Uterus (tissue), 4 donors: ENCODE results near the gene NAAA. TPM values are rescaled to one million over a fixed set of nuclear protein-coding genes. Genes with fewer than 3 reads are reported as not detected.

Experiments used
- DNase-seq, 2 donors: peaks; one replicate each; pipeline ENCODE4 v3.0.0-alpha.2; 2019 to 2020
- H3K27ac ChIP-seq, 2 donors: fragments of 200-600 bp; sonication (generic); 1 replicate in 1 of 2; 2 replicates in 1 of 2; pipeline ENCODE4 v1.5.1; 2016 to 2018
- H3K27me3 ChIP-seq, 2 donors: fragments of 200-600 bp; sonication (generic); one replicate each; pipeline ENCODE4 v1.5.1; 2018 to 2019; ENCODE audit warnings: control low read depth in 1 of 2
- H3K36me3 ChIP-seq, 2 donors: fragments of 200-600 bp; sonication (generic); one replicate each; pipeline ENCODE4 v1.5.1; 2019; ENCODE audit warnings: control low read depth in 1 of 2
- H3K4me1 ChIP-seq, 2 donors: fragments of 200-600 bp; sonication (generic); one replicate each; pipeline ENCODE4 v1.5.1; 2018 to 2019; ENCODE audit warnings: control low read depth in 1 of 2
- H3K4me3 ChIP-seq, 2 donors: fragments of 200-600 bp; sonication (generic); 1 replicate in 1 of 2; 2 replicates in 1 of 2; pipeline ENCODE4 v1.5.1; 2018 to 2019; ENCODE audit warnings: mild to moderate bottlenecking in 1 of 2
- H3K9me3 ChIP-seq, 2 donors: fragments of 200-600 bp; sonication (generic); one replicate each; pipeline ENCODE4 v1.5.1; 2019; ENCODE audit warnings: control low read depth in 1 of 2
- POLR2A ChIP-seq, 2 donors: fragments of 450-650 bp; IDR thresholded peaks; one replicate each; pipeline ENCODE4 v1.6.1; 2016; ENCODE audit warnings: antibody characterized with exemption in 2 of 2, mild to moderate bottlenecking in 1 of 2, moderate library complexity in 1 of 2
- intact Hi-C: fragments of 100-400 bp; cut with DNase I; formaldehyde crosslinking; loops from one replicate; pipeline ENCODE4 v1.15.1; 2023; ENCODE audit warnings: low total_unique reads
- total RNA-seq, 4 donors: library from RNA; depleted of rRNA in 3 of 4; stranded (reverse); fragments of >200 nt in 3 of 4; gene quantifications; one replicate each; pipeline versions ENCODE4 v1.1.0 to v1.2.4, GENCODE V29; 2014 to 2023
- TF ChIP-seq, protein P1 (sequence below), 4 experiments: fragments of 200-600 bp in 2 of 4; fragments of 450-650 bp in 2 of 4; sonication (generic) in 2 of 4; IDR thresholded peaks; one replicate each; pipeline ENCODE4 v1.5.1; 2016 to 2019; ENCODE audit warnings: antibody characterized with exemption in 4 of 4, mild to moderate bottlenecking in 2 of 4, moderate library complexity in 1 of 4
- donor health status: DM: yes; HTN: yes; CAD: no.

NAAA gene
- total RNA-seq, 4 donors from 2014 or later = 21.5 to 109 (median 46.1) TPM

GRCh38 chr4:75891611-75892010, 49.2 kb downstream of the NAAA start:
- intact Hi-C loops = no loop called here
- Histone ChIP-seq H3K9me3 (no peaks in the 10 kb centered on the region), H3K27ac (no peak overlapping the region), H3K27me3 (no peaks in the 10 kb centered on the region), H3K4me3 (no peak overlapping the region), H3K4me1 (no peaks in the 10 kb centered on the region), H3K36me3 (no peaks in the 10 kb centered on the region)
- TF ChIP-seq POLR2A (IDR thresholded peaks at IDR 0.05) = no peak
- TF ChIP-seq, protein P1, sequence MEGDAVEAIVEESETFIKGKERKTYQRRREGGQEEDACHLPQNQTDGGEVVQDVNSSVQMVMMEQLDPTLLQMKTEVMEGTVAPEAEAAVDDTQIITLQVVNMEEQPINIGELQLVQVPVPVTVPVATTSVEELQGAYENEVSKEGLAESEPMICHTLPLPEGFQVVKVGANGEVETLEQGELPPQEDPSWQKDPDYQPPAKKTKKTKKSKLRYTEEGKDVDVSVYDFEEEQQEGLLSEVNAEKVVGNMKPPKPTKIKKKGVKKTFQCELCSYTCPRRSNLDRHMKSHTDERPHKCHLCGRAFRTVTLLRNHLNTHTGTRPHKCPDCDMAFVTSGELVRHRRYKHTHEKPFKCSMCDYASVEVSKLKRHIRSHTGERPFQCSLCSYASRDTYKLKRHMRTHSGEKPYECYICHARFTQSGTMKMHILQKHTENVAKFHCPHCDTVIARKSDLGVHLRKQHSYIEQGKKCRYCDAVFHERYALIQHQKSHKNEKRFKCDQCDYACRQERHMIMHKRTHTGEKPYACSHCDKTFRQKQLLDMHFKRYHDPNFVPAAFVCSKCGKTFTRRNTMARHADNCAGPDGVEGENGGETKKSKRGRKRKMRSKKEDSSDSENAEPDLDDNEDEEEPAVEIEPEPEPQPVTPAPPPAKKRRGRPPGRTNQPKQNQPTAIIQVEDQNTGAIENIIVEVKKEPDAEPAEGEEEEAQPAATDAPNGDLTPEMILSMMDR (IDR thresholded peaks at IDR 0.05) = no peak
- DNase-seq = no peak

DNA sequence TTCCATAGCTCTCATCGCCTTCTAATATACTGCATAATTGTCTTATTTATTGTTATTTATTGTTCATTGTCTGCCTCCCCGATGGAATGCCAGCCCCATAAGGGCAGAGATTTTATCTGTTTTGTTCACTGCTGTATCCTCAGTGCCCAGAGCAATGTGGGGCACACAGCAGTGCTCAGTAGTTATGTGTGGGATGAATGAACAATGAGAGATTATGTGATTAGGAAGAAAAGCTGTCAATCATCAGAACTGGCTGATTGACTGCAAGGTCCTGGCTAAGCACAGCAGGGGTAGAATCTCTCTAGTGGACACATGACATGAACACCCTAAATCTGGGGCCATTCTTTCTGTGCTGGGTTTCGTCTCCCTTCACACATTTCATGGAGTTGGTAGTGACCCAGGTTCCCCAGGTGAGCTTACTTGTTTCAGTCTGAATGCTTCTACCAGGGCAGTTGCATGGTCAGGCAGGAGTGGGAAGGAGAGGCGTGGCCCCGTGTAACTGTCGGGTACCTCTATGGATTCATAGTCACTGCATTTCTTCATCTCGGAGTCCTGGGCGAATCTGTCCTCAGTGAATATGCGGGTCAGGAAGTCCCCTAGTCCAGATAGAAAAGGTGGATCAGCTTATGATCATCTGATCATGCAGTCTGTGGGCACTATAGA, 51.1 kb downstream of the NAAA start:
- no peak for DNase-seq
- no peak overlapping the region for H3K27ac ChIP-seq
- no peaks in the 10 kb centered on the region for H3K4me1 ChIP-seq
- TF ChIP-seq, protein P1 (IDR thresholded peaks at IDR 0.05) = no peak
- TF ChIP-seq POLR2A (IDR thresholded peaks at IDR 0.05) = no peak
- H3K9me3 ChIP-seq = no peaks in the 10 kb centered on the region
- no peaks in the 10 kb centered on the region for H3K27me3 ChIP-seq
- H3K36me3 ChIP-seq = no peaks in the 10 kb centered on the region
- H3K4me3 ChIP-seq = no peak overlapping the region
- intact Hi-C loops = no loop called here

- H3K27me3 ChIP-seq = no peaks in the 10 kb centered on the region
- H3K36me3 ChIP-seq = no peaks in the 10 kb centered on the region
- no peaks in the 10 kb centered on the region for H3K9me3 ChIP-seq
- no peak overlapping the region for H3K4me3 ChIP-seq
- no peak for TF ChIP-seq POLR2A (IDR thresholded peaks at IDR 0.05)
- TF ChIP-seq, protein P1 (IDR thresholded peaks at IDR 0.05) = no peak
- H3K27ac ChIP-seq = no peak overlapping the region
- intact Hi-C loops = no loop called here
- DNase-seq = no peak
- no peaks in the 10 kb centered on the region for H3K4me1 ChIP-seq
Observed at GRCh38 chr4:75886104-75886503, 54.7 kb downstream of the NAAA start.

DNA sequence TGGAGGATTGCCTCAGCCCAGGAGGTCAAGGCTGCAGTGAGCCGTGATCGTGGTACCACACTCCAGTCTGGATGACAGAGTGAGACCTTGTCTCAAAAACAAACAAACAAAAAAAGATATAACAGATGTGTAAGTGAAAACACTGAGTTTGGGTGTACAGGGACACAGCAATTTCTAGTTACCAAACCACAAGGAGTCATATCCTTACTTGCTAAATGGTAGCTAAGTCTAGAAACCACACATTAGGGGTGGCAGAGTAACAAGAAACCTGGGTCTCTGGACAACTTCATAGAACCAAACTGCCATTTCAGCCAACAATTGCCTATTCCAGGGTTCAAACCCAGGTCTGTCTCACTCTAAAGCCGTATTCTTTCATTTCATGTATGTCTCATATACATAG, 59.3 kb downstream of the NAAA start:
- intact Hi-C loops = no loop called here
- Histone ChIP-seq H3K4me3 (no peak overlapping the region), H3K27me3 (no peaks in the 10 kb centered on the region), H3K36me3 (no peaks in the 10 kb centered on the region), H3K27ac (no peak overlapping the region), H3K4me1 (no peaks in the 10 kb centered on the region), H3K9me3 (no peaks in the 10 kb centered on the region)
- no peak for TF ChIP-seq POLR2A (IDR thresholded peaks at IDR 0.05)
- TF ChIP-seq, protein P1 (IDR thresholded peaks at IDR 0.05) = no peak
- no peak for DNase-seq

GRCh38 chr4:75880278-75880677, 60.5 kb downstream of the NAAA start:
- Histone ChIP-seq H3K4me1 (no peaks in the 10 kb centered on the region), H3K4me3 (no peak overlapping the region), H3K9me3 (no peaks in the 10 kb centered on the region), H3K36me3 (no peaks in the 10 kb centered on the region), H3K27me3 (no peaks in the 10 kb centered on the region), H3K27ac (no peak overlapping the region)
- no peak for DNase-seq
- intact Hi-C loops = no loop called here
- TF ChIP-seq, protein P1 (IDR thresholded peaks at IDR 0.05) = no peak
- TF ChIP-seq POLR2A (IDR thresholded peaks at IDR 0.05) = no peak
